ENCODE measurements around the gene CASTOR1.

- TF ChIP-seq CTCF (conservative IDR thresholded peaks at IDR 0.05; ENCODE audit: low read length) (peak; percentile 91), EZH2phosphoT487 (IDR thresholded peaks at IDR 0.05; ENCODE audit: borderline replicate concordance) (no peak)
Observed at GRCh38 chr22:30287648-30288418, 1.5 kb downstream of the CASTOR1 start.

Data from Loucy (cell line).